K562 (cell line): ENCODE results near the gene IGFALS. TPM values are rescaled to one million over a fixed set of nuclear protein-coding genes. Genes with fewer than 3 reads are reported as not detected.

ENCODE experiments used
- CREB1 ChIP-seq, 2 experiments: sonication (generic) in 1 of 2; formaldehyde crosslinking in 1 of 2; IDR thresholded peaks; 2 replicates each; pipeline versions ENCODE4 v1.6.1 to v1.8.0; 2012 to 2022; ENCODE audit warnings: inconsistent platforms in 1 of 2, mild to moderate bottlenecking in 1 of 2, missing genetic modification reagents in 1 of 2, moderate library complexity in 1 of 2
- RNF2 ChIP-seq: sonication (generic); IDR thresholded peaks from 2 replicates; pipeline ENCODE4 v1.6.1; 2016
- SMARCE1 ChIP-seq: fragments of 450-650 bp; IDR thresholded peaks from 2 replicates; pipeline ENCODE4 v1.7.1; 2016; ENCODE audit warnings: mild to moderate bottlenecking
- U2AF1 ChIP-seq: fragments of 200-400 bp; formaldehyde crosslinking; optimal IDR thresholded peaks from 2 replicates; pipeline ENCODE3; 2017; ENCODE audit warnings: mild to moderate bottlenecking, low read depth, low read length, moderate library complexity
- ZFP30 ChIP-seq: fragments of 250-450 bp; sonication (Bioruptor Pico); IDR thresholded peaks from 2 replicates; pipeline ENCODE4 v1.8.0; 2022; ENCODE audit warnings: moderate library complexity, mild to moderate bottlenecking, inconsistent platforms, borderline replicate concordance
- polyA plus RNA-seq, 8 experiments: library from polyadenylated mRNA; depleted of rRNA in 4 of 8; stranded (reverse) in 5 of 8; unstranded in 3 of 8; fragments of >200 nt; fragmentation: Nextera tagmentation in 2 of 8; fragmentation: Illumina TruSeq in 1 of 8; extraction: Ambion mirVana in 2 of 8; extraction: Trizol in 1 of 8; gene quantifications; 2 replicates each; pipeline versions ENCODE4 v1.2.1 to v1.2.3, GENCODE V29; 2011 to 2014; ENCODE audit warnings: inconsistent platforms in 1 of 8, missing spikeins in 1 of 8
- total RNA-seq, 7 experiments: library from RNA; depleted of rRNA in 6 of 7; stranded (reverse); fragments of >200 nt in 6 of 7; fragmentation: Illumina TruSeq in 2 of 7; extraction: Trizol in 2 of 7; gene quantifications; 2 replicates each; pipeline versions ENCODE4 v1.2.1 to v1.2.3, GENCODE V29; 2011 to 2021; ENCODE audit warnings: low replicate concordance in 1 of 7
- TF ChIP-seq, protein P1 (sequence below): sonication (generic); formaldehyde crosslinking; IDR thresholded peaks from 2 replicates; pipeline ENCODE4 v1.8.0; 2022; ENCODE audit warnings: mild to moderate bottlenecking, missing genetic modification reagents
- TF ChIP-seq, protein P2 (sequence below): sonication (generic); formaldehyde crosslinking; IDR thresholded peaks from 2 replicates; pipeline ENCODE4 v1.8.1; 2022; ENCODE audit warnings: missing genetic modification reagents
- TF ChIP-seq, protein P3 (sequence below): fragments of 250-450 bp; sonication (Bioruptor Pico); IDR thresholded peaks from 2 replicates; pipeline ENCODE4 v1.5.0; 2020; ENCODE audit warnings: mild to moderate bottlenecking, borderline replicate concordance
- TF ChIP-seq, protein P4 (sequence below): fragments of 450-650 bp; IDR thresholded peaks from 2 replicates; pipeline ENCODE4 v1.6.1; 2018; ENCODE audit not compliant: partially characterized antibody
- TF ChIP-seq, protein P5 (sequence below): sonication (generic); formaldehyde crosslinking; IDR thresholded peaks from 2 replicates; pipeline ENCODE4 v1.8.1; 2023; ENCODE audit warnings: mild to moderate bottlenecking, missing genetic modification reagents

IGFALS gene
- total and polyA plus RNA-seq, 9 of the 15 experiments (the other 6 are each of a cell fraction or from before 2014, with no cell fraction given), result not detected

DNA sequence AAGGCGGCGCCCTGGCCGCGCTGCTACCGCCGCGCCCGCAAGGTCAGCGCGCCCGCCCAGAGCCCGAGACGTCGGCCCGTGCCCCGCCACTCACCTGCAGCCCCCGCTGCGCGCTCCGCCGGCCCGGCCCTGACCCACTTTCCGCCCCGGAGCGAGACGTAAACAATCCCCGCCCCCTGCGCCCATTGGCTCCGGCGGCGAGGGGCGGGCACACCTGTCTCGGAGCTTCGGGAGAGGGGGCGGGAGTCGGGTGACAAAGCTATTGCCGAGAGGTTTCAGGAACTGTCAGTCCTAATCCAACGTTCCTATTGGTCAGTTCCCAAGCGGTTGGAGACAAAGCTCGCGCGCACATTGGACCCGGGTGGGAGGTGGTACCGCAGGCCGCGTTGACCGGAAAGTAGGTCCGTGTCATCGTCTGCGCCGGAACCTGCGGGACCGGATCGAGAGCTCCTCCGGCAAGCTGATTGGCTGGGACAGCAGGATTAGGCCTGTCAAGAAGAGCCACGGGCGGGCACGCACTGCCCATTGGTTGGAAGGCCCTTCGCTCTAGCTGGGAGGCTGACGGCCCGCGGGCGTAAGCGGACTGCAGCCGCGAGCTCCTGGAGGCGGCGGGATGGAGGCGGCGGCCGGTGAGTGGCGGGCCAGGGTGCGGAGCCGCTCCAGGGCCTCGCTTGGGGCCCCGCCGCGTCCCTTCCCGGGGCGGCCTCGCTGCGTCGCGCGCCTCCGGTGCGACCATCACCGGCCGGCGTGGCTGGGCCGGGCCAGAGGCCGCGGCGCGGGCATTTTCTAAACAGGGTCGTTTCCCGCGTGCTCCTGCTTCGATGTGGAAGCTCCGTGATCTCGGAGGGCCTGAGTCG lies 10.9 kb downstream of the IGFALS start, which contains the start of the genes NUBP2 and SPSB3 (continued):
- TF ChIP-seq CREB1 (IDR thresholded peaks at IDR 0.05) (peak; percentile 98), CREB1 (CRISPR knock-in tag; IDR thresholded peaks at IDR 0.05) (peak; percentile 98), ZFP30 (no peak), U2AF1 (no peak), SMARCE1 (no peak), RNF2 (no peak)
- TF ChIP-seq, protein P1, sequence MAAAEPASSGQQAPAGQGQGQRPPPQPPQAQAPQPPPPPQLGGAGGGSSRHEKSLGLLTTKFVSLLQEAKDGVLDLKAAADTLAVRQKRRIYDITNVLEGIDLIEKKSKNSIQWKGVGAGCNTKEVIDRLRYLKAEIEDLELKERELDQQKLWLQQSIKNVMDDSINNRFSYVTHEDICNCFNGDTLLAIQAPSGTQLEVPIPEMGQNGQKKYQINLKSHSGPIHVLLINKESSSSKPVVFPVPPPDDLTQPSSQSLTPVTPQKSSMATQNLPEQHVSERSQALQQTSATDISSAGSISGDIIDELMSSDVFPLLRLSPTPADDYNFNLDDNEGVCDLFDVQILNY (CRISPR knock-in tag), result no peak
- TF ChIP-seq, protein P2, sequence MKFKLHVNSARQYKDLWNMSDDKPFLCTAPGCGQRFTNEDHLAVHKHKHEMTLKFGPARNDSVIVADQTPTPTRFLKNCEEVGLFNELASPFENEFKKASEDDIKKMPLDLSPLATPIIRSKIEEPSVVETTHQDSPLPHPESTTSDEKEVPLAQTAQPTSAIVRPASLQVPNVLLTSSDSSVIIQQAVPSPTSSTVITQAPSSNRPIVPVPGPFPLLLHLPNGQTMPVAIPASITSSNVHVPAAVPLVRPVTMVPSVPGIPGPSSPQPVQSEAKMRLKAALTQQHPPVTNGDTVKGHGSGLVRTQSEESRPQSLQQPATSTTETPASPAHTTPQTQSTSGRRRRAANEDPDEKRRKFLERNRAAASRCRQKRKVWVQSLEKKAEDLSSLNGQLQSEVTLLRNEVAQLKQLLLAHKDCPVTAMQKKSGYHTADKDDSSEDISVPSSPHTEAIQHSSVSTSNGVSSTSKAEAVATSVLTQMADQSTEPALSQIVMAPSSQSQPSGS (CRISPR knock-in tag), result no peak
- TF ChIP-seq, protein P3, sequence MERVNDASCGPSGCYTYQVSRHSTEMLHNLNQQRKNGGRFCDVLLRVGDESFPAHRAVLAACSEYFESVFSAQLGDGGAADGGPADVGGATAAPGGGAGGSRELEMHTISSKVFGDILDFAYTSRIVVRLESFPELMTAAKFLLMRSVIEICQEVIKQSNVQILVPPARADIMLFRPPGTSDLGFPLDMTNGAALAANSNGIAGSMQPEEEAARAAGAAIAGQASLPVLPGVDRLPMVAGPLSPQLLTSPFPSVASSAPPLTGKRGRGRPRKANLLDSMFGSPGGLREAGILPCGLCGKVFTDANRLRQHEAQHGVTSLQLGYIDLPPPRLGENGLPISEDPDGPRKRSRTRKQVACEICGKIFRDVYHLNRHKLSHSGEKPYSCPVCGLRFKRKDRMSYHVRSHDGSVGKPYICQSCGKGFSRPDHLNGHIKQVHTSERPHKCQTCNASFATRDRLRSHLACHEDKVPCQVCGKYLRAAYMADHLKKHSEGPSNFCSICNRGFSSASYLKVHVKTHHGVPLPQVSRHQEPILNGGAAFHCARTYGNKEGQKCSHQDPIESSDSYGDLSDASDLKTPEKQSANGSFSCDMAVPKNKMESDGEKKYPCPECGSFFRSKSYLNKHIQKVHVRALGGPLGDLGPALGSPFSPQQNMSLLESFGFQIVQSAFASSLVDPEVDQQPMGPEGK (CRISPR knock-in tag), result no peak
- TF ChIP-seq, protein P4, sequence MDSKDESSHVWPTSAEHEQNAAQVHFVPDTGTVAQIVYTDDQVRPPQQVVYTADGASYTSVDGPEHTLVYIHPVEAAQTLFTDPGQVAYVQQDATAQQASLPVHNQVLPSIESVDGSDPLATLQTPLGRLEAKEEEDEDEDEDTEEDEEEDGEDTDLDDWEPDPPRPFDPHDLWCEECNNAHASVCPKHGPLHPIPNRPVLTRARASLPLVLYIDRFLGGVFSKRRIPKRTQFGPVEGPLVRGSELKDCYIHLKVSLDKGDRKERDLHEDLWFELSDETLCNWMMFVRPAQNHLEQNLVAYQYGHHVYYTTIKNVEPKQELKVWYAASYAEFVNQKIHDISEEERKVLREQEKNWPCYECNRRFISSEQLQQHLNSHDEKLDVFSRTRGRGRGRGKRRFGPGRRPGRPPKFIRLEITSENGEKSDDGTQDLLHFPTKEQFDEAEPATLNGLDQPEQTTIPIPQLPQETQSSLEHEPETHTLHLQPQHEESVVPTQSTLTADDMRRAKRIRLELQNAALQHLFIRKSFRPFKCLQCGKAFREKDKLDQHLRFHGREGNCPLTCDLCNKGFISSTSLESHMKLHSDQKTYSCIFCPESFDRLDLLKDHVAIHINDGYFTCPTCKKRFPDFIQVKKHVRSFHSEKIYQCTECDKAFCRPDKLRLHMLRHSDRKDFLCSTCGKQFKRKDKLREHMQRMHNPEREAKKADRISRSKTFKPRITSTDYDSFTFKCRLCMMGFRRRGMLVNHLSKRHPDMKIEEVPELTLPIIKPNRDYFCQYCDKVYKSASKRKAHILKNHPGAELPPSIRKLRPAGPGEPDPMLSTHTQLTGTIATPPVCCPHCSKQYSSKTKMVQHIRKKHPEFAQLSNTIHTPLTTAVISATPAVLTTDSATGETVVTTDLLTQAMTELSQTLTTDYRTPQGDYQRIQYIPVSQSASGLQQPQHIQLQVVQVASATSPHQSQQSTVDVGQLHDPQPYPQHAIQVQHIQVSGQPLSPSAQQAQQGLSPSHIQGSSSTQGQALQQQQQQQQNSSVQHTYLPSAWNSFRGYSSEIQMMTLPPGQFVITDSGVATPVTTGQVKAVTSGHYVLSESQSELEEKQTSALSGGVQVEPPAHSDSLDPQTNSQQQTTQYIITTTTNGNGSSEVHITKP, result no peak
- TF ChIP-seq, protein P5, sequence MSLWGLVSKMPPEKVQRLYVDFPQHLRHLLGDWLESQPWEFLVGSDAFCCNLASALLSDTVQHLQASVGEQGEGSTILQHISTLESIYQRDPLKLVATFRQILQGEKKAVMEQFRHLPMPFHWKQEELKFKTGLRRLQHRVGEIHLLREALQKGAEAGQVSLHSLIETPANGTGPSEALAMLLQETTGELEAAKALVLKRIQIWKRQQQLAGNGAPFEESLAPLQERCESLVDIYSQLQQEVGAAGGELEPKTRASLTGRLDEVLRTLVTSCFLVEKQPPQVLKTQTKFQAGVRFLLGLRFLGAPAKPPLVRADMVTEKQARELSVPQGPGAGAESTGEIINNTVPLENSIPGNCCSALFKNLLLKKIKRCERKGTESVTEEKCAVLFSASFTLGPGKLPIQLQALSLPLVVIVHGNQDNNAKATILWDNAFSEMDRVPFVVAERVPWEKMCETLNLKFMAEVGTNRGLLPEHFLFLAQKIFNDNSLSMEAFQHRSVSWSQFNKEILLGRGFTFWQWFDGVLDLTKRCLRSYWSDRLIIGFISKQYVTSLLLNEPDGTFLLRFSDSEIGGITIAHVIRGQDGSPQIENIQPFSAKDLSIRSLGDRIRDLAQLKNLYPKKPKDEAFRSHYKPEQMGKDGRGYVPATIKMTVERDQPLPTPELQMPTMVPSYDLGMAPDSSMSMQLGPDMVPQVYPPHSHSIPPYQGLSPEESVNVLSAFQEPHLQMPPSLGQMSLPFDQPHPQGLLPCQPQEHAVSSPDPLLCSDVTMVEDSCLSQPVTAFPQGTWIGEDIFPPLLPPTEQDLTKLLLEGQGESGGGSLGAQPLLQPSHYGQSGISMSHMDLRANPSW (CRISPR knock-in tag), result no peak
